Stimulated activated CD8-positive, alpha-beta memory T cell treated with anti-CD3 and anti-CD28 coated beads, Interleukin-12 subunit alpha, Interleukin-12 subunit beta, amount 100 ng/mL, for 24 hours (primary cell): Measurements from ENCODE around the gene BCAS1.

Source experiments
- DNase-seq: peaks from one replicate; pipeline ENCODE4 v3.0.0-alpha.2; 2020; ENCODE audit errors: extremely low read depth

BCAS1 gene

GRCh38 chr20:54078296-54078984 is 8.0 kb upstream of the BCAS1 start:
- no peak for DNase-seq

- no peak for DNase-seq
Observed at GRCh38 chr20:54076259-54076658, 5.9 kb upstream of the BCAS1 start.

GRCh38 chr20:54075322-54075721 is 4.9 kb upstream of the BCAS1 start:
- DNase-seq, result no peak

GRCh38 chr20:54074511-54074910 is 4.1 kb upstream of the BCAS1 start:
- DNase-seq, result no peak

- no peak for DNase-seq
Observed at GRCh38 chr20:54073288-54073687, 2.9 kb upstream of the BCAS1 start.

- no peak for DNase-seq
Observed at GRCh38 chr20:54069501-54069971, 858 bp downstream of the BCAS1 start.

GRCh38 chr20:54068966-54069365 is 1.4 kb downstream of the BCAS1 start:
- no peak for DNase-seq

- no peak for DNase-seq
Observed at GRCh38 chr20:54068495-54068894, 1.9 kb downstream of the BCAS1 start.

- no peak for DNase-seq
Observed at GRCh38 chr20:54067606-54068174, 2.7 kb downstream of the BCAS1 start.

- DNase-seq, result no peak
Observed at GRCh38 chr20:54065601-54066038, 4.8 kb downstream of the BCAS1 start.

- no peak for DNase-seq
Observed at GRCh38 chr20:54064939-54065338, 5.5 kb downstream of the BCAS1 start.

- DNase-seq, result peak; percentile 51
Observed at GRCh38 chr20:54063992-54064676, 6.3 kb downstream of the BCAS1 start.

- no peak for DNase-seq
Observed at GRCh38 chr20:54063580-54063979, 6.8 kb downstream of the BCAS1 start.

- no peak for DNase-seq
Observed at GRCh38 chr20:54062812-54063280, 7.5 kb downstream of the BCAS1 start.

GRCh38 chr20:54061101-54061881 is 9.1 kb downstream of the BCAS1 start:
- no peak for DNase-seq

- DNase-seq, result no peak
Observed at GRCh38 chr20:54059691-54060364, 10.6 kb downstream of the BCAS1 start.

GRCh38 chr20:54058420-54059139 is 11.8 kb downstream of the BCAS1 start:
- DNase-seq, result no peak

GRCh38 chr20:54056762-54057639 is 13.4 kb downstream of the BCAS1 start:
- DNase-seq, result no peak

GRCh38 chr20:54054516-54054915 is 15.9 kb downstream of the BCAS1 start:
- no peak for DNase-seq

- no peak for DNase-seq
Observed at GRCh38 chr20:54051068-54051467, 19.3 kb downstream of the BCAS1 start.
